Thyroid gland (tissue), 4 donors: Measurements from ENCODE around the gene ARHGEF40.

Experiments used
- POLR2A ChIP-seq, 2 donors: fragments of 450-650 bp; IDR thresholded peaks; one replicate each; pipeline ENCODE4 v1.6.1; 2017; ENCODE audit warnings: antibody characterized with exemption in 2 of 2, mild to moderate bottlenecking in 2 of 2, moderate library complexity in 1 of 2
- TF ChIP-seq, protein P1 (sequence below), 6 experiments: fragments of 200-600 bp in 3 of 6; fragments of 450-650 bp in 3 of 6; sonication (generic) in 3 of 6; IDR thresholded peaks; one replicate each; pipeline ENCODE4 v1.5.1; 2016 to 2019; ENCODE audit warnings: antibody characterized with exemption in 6 of 6, mild to moderate bottlenecking in 2 of 6, inconsistent platforms in 1 of 6, moderate library complexity in 1 of 6

DNA sequence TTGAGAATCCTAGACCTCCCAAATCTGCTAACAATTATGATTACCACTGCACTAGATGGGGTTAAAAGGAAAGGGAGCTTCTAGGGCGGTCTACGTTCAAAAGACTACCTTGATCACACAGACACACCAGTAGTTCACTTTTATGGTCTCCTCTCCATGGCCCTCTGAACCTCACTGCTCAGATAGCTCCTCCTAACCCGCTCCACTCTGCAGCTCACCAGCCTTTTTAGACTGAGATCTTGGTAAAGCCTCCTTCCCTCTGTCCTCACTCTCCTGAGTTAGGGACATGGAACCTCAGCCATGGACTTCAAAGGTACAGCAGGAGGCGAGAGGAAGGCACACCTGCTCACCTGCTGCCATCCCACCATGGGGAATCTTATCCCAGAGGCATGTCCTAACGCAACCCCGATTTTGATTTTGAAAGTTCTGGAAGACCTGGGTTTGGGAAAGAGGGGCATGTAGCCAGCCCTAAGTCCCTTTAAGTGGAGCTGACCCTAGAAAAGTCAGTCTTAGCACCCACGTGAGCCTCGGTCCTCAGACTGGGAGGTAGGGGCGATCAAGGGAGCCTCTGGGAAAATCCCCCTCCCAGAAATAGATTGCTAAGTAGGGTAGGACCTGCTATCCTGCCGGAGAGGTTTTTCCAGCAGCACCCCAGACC lies 27.0 kb downstream of the ARHGEF40 start:
- TF ChIP-seq, protein P1, sequence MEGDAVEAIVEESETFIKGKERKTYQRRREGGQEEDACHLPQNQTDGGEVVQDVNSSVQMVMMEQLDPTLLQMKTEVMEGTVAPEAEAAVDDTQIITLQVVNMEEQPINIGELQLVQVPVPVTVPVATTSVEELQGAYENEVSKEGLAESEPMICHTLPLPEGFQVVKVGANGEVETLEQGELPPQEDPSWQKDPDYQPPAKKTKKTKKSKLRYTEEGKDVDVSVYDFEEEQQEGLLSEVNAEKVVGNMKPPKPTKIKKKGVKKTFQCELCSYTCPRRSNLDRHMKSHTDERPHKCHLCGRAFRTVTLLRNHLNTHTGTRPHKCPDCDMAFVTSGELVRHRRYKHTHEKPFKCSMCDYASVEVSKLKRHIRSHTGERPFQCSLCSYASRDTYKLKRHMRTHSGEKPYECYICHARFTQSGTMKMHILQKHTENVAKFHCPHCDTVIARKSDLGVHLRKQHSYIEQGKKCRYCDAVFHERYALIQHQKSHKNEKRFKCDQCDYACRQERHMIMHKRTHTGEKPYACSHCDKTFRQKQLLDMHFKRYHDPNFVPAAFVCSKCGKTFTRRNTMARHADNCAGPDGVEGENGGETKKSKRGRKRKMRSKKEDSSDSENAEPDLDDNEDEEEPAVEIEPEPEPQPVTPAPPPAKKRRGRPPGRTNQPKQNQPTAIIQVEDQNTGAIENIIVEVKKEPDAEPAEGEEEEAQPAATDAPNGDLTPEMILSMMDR (IDR thresholded peaks at IDR 0.05) = no peak
- TF ChIP-seq POLR2A (IDR thresholded peaks at IDR 0.05) = no peak
